Nephron progenitor cell (in vitro differentiated cells): ENCODE data around the gene RORB.
A peak's percentile ranks its signal among the peaks of the same experiment; 100 is the strongest.

Experiments
- DNase-seq: peaks from one replicate; pipeline ENCODE4 v3.0.0; 2021
- H3K27ac Mint-ChIP-seq: 2 replicates; pipeline ENCODE4 v1.8.0; 2021; ENCODE audit warnings: mild to moderate bottlenecking, moderate library complexity, mixed read lengths
- H3K27me3 Mint-ChIP-seq: 2 replicates; pipeline ENCODE4 v1.8.0; 2021; ENCODE audit warnings: mild to moderate bottlenecking, low read depth, mixed read lengths; ENCODE audit not compliant: poor library complexity
- H3K36me3 Mint-ChIP-seq: 2 replicates; pipeline ENCODE4 v1.8.0; 2021; ENCODE audit warnings: low read depth, mixed read lengths
- H3K4me1 Mint-ChIP-seq: 2 replicates; pipeline ENCODE4 v1.8.0; 2021; ENCODE audit warnings: mixed read lengths
- H3K4me3 Mint-ChIP-seq: 2 replicates; pipeline ENCODE4 v1.8.0; 2021; ENCODE audit warnings: mild to moderate bottlenecking, moderate library complexity, mixed read lengths
- H3K9me3 Mint-ChIP-seq: 2 replicates; pipeline ENCODE4 v1.8.0; 2021; ENCODE audit warnings: mild to moderate bottlenecking, moderate library complexity, mixed read lengths
- TF ChIP-seq, protein P1 (sequence below): fragments of 200-600 bp; sonication (generic); IDR thresholded peaks from 2 replicates; pipeline ENCODE4 v1.5.0; 2021; ENCODE audit warnings: antibody characterized with exemption

The RORB gene

DNA sequence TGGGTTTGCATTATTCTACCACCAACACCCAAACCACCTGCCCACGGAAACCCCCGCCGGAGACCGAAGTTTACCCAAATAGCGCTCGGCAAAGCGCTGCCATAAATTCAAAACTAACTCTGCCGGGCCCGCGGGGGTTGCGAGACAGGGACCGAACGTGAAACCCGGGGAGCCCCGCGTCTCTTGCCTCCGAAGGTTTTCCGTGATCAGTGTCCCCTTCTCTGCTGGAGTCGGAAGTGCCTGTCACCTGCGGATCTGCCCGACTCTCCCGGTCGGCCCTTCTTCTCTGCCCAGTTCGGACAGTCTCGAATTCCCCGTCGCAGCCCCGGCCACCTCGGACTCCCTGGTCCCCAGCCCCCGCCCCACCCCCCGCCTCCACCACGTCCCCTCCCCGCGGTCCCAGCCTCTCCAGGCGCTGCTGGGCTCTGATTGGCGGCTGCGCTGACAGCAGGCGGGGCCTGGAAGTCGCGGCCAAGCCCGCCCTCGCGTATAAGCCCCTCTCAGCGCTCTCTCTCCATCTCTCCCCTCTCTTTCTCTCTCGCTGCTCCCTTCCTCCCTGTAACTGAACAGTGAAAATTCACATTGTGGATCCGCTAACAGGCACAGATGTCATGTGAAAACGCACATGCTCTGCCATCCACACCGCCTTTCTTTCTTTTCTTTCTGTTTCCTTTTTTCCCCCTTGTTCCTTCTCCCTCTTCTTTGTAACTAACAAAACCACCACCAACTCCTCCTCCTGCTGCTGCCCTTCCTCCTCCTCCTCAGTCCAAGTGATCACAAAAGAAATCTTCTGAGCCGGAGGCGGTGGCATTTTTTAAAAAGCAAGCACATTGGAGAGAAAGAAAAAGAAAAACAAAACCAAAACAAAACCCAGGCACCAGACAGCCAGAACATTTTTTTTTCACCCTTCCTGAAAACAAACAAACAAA, at the start of gene RORB:
Gene RORB, plus strand, starts transcription at position 517 of the 929 bp plus-strand sequence. CDS start 642 bp downstream, outside the sequence.
- Mint-ChIP-seq H3K27me3 (peaks cover 82% of the 10 kb centered on the region), H3K36me3 (no peaks in the 10 kb centered on the region), H3K9me3 (no peaks in the 10 kb centered on the region), H3K4me3 (peak within 1 kb of the TSS; percentile 85), H3K27ac (no peak within 1 kb of the TSS), H3K4me1 (peaks cover 45% of the 10 kb centered on the region)
- TF ChIP-seq, protein P1, sequence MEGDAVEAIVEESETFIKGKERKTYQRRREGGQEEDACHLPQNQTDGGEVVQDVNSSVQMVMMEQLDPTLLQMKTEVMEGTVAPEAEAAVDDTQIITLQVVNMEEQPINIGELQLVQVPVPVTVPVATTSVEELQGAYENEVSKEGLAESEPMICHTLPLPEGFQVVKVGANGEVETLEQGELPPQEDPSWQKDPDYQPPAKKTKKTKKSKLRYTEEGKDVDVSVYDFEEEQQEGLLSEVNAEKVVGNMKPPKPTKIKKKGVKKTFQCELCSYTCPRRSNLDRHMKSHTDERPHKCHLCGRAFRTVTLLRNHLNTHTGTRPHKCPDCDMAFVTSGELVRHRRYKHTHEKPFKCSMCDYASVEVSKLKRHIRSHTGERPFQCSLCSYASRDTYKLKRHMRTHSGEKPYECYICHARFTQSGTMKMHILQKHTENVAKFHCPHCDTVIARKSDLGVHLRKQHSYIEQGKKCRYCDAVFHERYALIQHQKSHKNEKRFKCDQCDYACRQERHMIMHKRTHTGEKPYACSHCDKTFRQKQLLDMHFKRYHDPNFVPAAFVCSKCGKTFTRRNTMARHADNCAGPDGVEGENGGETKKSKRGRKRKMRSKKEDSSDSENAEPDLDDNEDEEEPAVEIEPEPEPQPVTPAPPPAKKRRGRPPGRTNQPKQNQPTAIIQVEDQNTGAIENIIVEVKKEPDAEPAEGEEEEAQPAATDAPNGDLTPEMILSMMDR, result no peak
- peak; percentile 84 for DNase-seq

DNA sequence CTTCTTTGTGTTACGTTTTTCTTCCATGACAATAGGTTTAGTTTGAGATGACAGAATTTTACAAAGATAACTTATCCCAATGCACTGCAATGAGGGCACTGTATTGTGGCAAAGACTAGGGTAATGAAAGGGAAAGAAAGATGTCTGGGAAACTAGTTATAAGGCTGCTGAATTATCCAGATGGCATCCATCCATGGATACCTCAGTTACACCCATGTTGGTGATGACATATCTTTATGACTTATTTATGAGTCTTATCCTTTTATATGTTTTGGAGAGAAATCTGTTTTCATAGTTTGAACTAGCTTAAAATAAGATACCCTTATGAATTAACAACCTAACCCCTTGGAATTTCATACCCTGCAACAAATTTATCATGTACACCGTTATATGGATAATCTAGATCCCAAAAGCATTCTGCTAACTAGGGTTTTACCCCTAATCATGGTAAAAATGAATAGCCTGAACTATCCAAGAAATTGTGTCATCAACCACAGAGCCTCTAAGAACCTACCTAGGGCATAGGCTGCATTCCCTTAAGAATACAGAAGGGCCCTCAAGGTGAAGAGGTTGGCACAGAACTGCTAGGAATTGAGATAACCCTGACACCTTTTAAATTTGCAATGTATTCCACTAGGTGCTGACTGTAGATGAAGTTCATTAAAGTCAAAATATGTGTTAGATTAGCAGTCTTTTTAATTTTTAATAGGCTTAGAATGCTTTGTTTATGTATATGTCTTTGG, 49.5 kb upstream of the RORB start:
- Mint-ChIP-seq H3K4me1 (no peaks in the 10 kb centered on the region), H3K36me3 (no peaks in the 10 kb centered on the region)

DNA sequence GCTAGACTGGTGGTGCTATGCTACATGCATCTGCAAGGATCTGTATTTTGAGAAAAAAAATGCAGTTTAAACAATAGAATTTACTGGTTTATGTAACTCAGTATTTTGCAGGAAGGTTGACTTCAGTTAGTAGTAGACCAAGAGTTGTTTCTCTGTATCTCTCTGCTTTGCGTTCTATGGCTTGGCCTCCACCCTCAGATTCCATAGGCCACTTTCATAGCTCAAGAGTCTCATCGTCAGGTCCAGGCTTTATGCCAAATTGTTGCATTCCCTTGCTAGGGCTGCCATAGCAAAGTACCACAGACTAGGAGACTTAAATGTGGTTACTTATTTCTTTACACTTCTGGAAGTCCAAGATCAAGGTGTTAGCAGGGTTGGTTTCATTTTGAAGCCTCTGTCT, 48.1 kb upstream of the RORB start:
- H3K4me3 Mint-ChIP-seq, result no peak overlapping the region
- DNase-seq, result no peak
- no peaks in the 10 kb centered on the region for H3K9me3 Mint-ChIP-seq
- no peak overlapping the region for H3K27ac Mint-ChIP-seq
- TF ChIP-seq, protein P1, result no peak
- no peaks in the 10 kb centered on the region for H3K4me1 Mint-ChIP-seq
- H3K27me3 Mint-ChIP-seq, result no peaks in the 10 kb centered on the region
- no peaks in the 10 kb centered on the region for H3K36me3 Mint-ChIP-seq

More for the DNA sequence above, 49.5 kb upstream of the RORB start:
- Mint-ChIP-seq H3K27me3 (no peaks in the 10 kb centered on the region), H3K9me3 (no peaks in the 10 kb centered on the region), H3K4me3 (no peak overlapping the region), H3K27ac (no peak overlapping the region)
- no peak for DNase-seq
- TF ChIP-seq, protein P1, result no peak

DNA sequence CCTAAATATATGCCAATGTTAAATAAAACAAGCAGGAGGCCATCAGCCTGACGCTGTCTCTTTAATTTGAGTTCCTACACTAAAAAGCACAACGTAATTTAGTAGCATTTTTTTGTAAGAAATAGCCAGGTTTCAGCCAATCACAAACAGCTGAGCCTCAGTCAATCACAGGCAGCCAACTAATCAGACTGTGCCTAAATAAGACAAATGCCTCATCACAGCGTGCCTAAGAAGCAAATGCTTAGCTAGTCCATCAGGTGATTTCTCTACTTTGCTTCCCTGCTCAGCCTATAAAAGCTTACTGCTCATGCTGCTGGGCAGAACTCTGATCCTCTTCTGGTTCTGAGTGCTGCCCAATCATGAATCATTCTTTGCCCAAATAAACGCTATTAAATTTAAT, 38.3 kb upstream of the RORB start:
- Mint-ChIP-seq H3K27ac (no peak overlapping the region), H3K27me3 (no peaks in the 10 kb centered on the region), H3K9me3 (no peaks in the 10 kb centered on the region), H3K4me1 (no peaks in the 10 kb centered on the region), H3K4me3 (no peak overlapping the region), H3K36me3 (no peaks in the 10 kb centered on the region)
- no peak for DNase-seq
- TF ChIP-seq, protein P1, result no peak

DNA sequence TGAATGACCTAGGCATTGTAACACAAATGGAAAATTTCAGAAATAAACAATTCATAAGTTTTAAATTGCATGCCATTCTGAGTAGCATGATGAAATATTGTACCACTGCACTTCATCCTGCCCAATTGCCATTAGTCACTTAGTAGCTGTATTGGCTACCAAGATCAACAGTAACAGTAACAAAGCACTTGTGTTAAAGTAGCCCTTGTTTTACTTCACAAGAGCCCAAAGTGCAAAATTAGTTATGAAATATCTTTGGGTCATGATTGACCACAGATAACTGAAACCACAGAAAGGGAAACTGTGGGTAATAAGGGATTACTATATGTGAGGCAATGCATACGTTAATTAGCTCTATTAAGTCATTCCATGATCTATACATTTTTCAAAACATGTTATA, 33.3 kb upstream of the RORB start:
- Mint-ChIP-seq H3K27me3 (no peaks in the 10 kb centered on the region), H3K4me1 (no peaks in the 10 kb centered on the region), H3K9me3 (no peaks in the 10 kb centered on the region), H3K4me3 (no peak overlapping the region), H3K36me3 (no peaks in the 10 kb centered on the region), H3K27ac (no peak overlapping the region)
- TF ChIP-seq, protein P1, result no peak
- DNase-seq, result no peak
